HG03066 (cell line): ENCODE measurements around the gene SDK2.

Experiments
- ATAC-seq: cut with Tn5 transposase; IDR thresholded peaks from one replicate; pipeline ENCODE4 v1.9.1; 2021; ENCODE audit warnings: low read depth; ENCODE audit not compliant: unreplicated experiment

SDK2 gene

GRCh38 chr17:73436954-73437353 lies 207.3 kb downstream of the SDK2 start:
- ATAC-seq: no peak

- no peak for ATAC-seq
Measured at GRCh38 chr17:73435412-73435811, 208.8 kb downstream of the SDK2 start.

GRCh38 chr17:73434154-73434553 lies 210.1 kb downstream of the SDK2 start:
- no peak for ATAC-seq

DNA sequence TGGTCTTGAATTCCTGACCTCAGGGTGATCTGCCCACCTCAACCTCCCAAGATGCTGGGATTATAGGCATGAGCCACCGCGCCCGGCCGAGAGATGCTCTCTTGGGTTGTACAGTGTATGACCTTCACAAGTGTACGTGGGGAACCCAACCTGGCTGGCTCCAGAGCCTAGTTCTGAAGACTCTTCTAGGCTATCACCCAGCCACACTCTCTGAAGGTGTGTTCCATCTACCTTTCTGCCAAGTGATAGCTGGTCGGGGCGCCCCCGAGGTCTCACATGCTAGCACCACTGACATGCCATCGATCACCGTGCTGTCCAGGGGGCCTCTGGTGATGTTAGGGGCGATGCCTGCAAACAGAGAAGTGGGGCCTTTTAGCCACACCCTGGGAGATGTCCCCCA lies 210.7 kb downstream of the SDK2 start:
- ATAC-seq: no peak

DNA sequence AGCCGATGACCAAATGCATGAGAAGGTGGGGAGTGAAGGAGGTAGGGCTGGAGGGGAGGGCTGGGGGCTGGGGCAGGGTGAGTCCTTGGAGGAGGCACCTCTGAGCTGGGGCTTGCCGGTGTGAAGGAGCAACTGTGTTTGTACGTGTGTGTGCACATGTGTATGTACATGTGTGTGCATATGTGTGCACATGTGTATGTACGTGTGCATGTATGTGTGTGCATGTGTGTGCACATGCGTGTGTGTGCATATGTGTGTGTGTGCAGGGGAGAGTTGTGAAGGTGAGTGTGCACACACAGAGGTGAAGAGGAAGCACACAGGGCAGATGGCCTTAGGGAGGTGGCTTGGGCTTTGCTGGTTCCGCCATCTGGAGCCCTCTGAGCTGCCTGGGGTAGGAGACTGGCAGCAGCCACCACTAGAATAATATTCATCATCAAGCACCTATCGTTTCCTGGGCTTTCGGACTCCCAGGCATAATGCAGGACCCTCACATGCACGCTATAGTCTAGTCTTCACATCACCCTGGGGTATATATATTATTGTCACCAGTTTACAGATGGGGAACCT lies 211.5 kb downstream of the SDK2 start:
- ATAC-seq: no peak

DNA sequence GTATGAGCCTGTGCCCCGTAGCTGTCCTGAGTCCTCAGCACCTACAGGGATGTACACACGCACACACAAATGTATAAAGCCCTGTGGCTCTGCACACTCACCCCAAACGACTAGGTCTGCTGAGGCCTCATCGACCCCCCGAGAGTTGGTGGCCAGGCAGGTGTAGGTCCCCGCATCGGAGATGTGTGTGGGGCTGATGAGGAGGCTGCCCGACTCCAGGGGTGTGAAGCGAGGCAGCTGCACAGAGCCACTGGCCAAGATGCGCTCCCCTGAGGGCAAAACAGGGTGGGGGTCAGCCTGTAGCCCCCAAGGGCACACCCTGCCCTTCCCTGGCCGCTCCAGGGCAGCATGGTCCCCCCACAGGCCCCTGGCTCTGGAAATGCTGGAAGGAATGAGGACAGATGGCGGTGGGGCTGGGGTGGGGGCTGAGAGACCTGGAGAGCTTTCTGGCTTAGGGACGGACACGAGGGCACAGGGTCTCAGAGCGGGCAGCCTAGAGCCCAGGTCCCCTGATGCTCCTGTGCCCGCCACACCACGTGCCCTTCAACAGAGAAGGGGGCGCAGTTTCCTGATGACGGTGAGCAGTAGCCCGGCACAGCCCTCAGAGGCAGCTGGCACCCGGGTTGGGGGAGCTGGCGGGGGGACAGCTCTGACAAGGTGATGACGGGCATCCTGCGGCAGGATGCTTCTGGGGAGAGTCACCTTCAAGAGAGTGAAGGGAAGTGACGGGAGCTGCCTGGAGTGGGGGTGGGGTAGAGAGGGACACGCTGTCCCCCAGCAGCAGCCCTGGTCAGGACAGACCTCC lies 212.6 kb downstream of the SDK2 start:
- no peak for ATAC-seq

- ATAC-seq: no peak
Measured at GRCh38 chr17:73430848-73431247, 213.4 kb downstream of the SDK2 start.

DNA sequence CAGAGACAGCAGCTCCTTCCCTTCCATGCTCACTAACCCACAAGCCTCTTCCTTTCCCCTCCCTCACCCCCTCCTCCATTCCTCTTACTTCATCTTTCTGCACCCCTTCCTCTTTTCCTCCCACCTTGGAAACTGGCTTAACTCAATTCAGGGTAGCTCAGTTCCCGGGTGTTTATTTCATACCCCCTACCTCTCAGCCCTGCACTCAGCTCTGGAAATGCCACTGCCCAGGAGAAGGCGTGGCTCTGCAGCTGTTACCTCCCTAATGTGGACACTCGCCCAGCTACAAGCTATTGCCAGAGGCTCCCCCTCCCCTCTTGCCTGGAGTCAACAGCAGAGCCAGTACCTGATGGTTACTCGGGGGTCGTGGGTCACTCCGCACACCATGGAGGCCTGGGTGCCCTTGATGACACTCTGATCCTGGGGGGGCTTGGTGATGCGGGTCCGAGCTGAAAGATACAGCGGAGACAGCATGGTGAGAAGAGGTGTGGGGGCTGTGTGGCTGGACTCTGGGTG lies 214.0 kb downstream of the SDK2 start:
- no peak for ATAC-seq

DNA sequence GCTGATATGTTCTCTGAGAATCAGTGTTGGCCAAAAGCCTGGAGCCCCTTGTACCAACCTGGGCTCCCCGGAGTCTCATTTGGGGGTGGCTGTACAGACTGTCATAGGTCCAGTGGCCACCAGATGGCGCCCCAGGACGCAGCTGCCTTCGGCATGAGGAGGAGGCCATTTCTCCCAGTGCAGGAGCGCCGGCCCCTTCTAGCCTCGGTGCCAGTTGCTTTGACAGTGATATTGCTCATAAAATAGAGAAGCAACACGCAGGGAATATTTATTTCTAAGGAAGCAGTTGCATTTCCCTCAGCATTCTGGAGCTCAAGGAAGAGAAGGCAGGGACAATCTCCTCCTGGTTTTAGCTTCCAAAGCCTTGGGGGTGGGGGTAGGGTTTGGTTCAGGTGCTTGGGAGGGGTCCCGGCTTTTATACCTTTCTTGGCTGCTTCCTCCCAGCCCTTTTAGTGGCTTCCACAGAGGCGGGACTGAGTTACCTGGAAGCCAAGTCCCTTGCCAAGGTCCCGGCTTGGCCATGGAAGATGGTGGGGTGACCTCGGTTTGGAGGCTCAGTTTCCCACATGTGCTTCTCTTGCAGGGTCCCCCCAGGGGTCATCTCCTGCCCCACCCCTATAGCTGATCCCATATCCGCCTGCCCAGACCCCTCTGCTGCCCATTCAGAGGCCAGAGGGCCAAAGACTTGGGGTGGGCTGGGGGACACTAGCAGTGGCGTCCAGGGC lies 214.6 kb downstream of the SDK2 start:
- ATAC-seq: no peak

DNA sequence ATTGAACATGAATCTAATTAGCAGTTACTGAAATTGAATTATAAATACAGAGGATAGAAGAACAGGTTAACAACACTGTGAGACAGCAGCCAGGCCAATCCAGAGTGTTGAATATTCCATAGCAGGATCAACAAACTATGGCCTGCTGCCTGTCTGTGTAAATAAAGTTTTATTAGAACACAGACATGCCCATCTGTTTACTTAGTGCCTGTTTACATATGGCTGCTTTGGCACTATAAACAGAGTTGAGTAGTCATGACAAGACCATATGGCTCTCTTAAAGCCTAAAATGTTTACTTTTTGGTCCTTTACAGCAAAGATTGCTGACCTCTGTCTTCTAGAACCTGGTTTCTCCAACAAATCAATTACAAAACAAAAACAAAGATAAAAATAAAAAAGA lies 217.0 kb downstream of the SDK2 start:
- ATAC-seq: no peak

- ATAC-seq: no peak
Measured at GRCh38 chr17:73424571-73424970, 219.7 kb downstream of the SDK2 start.

- ATAC-seq: no peak
Measured at GRCh38 chr17:73423806-73424205, 220.4 kb downstream of the SDK2 start.

DNA sequence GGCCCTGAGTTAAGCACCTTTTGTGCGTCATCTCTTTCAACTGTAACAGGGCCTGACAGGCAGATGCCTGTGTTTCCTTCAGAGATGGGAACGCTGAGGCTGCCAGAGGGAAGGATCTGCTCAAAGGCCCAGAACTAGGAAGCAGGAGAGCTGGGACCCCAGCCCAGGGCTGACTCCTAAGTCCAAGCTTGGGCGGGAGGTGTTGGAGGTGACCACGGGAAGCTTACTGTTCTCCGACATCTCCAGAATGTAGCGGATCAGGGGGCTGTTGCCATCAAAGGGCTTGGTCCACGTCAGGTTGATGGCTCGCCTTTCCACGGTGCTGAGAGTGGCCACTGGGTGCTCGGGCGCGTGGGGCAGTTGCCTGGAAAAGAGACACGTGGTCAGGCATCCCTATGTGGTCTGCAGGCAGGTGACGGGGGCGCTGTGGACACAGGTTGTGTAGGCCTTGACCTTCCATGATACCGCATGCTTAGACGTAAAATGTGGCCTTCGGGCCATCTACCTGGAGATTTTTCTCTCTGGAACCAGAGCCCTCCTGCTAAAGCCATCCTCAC lies 221.0 kb downstream of the SDK2 start:
- no peak for ATAC-seq

GRCh38 chr17:73422121-73422520 lies 222.1 kb downstream of the SDK2 start:
- no peak for ATAC-seq

GRCh38 chr17:73420897-73421296 lies 223.3 kb downstream of the SDK2 start:
- ATAC-seq: no peak

- no peak for ATAC-seq
Measured at GRCh38 chr17:73419881-73420280, 224.4 kb downstream of the SDK2 start.

DNA sequence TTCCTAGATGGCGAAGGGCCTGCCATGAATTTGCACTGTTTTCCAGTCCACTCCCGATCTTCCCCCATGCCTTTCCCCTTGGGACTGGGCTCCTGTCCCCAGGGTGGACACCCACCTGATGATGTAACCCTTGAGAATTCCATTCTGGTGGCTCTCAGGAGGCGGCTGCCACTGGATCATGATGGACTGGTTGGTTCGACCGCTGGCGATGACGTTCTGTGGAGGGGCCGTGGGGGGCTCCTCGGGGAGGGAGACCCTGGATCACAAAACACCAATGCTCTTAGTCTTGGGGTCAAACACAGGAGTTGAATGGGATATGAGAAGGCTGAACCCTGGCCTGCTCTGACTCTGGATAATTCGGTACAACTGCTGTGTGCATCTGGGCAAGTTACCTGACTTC lies 225.2 kb downstream of the SDK2 start:
- no peak for ATAC-seq

GRCh38 chr17:73415782-73416181 lies 228.5 kb downstream of the SDK2 start:
- ATAC-seq: no peak

DNA sequence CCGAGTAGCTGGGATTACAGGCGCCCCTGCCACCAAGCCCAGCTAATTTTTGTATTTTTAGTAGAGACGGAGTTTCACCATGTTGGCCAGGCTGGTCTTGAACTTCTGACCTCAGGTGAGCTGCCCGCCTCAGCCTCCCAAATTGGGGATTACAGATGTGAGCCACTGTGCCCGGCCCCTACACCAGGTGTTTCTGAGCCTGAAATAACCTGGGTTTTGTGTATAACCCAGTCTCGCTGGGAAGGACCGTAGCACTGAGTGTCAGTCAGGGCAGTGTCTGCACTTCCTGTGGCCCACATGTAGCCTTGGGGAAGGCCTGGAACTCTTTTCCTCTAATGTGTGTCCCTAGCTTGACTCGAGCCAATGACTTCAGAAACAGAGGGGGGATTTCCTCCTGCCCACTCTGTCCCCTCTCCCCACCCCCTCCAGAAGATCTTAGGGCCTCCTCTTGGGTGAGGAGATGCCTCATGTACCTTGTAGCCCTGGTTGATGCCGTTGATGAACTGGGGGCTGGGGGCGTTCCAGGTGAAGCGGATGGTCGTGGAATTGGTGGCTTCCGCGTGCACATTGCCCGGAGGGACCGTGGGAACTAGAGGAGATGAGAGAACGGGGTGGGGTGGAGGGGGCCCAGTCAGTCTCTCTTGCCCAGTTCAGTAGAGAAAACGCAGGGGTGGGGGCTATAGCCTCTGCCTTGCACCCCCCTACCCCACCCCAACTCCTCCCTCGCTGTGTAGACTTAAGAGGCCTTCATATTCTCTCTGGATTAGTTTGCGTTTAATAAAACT lies 229.9 kb downstream of the SDK2 start:
- no peak for ATAC-seq

DNA sequence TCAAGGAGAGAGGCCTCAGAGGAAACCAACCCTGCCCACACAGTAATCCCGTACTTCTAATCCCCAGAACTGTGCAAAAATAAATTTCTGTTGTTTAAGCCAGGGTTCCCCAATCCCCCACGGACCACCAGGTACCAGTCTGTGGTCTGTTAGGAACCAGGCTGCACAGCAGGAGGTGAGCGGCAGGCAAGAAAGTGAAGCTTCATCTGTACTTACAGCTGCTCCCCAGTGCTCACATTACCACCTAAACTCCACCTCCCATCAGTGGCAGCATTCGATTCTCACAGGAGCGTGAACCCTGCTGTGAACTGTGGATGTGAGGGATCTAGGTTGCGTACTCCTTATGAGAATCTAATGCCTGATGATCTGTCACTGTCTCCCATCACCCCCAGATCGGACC lies 231.3 kb downstream of the SDK2 start:
- ATAC-seq: no peak
